Measurements from ENCODE around the gene ZBTB7A.

Gene ZBTB7A

DNA sequence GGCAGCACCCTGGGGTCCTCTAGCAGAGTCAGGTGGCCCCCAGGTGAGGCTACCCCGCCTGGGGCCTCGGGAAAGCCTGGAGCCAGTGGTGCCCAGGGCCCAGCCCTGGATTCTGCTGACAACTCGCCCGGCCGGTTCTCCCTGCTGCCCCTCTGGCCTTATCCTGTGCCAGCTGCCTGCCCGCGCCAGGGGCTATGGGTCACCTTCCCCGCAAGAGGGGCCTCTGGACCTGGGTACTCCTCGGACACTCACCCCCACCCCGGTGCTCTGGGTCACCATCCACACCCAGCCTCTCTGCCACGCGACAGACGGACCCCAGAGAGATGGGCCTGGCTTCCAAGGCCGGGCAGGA is 24.0 kb downstream of the ZBTB7A start:
- in situ Hi-C loops (cut with HindIII; ENCODE audit: low sequenced_read_pairs) = no loop called here
- TF ChIP-seq, protein P1, sequence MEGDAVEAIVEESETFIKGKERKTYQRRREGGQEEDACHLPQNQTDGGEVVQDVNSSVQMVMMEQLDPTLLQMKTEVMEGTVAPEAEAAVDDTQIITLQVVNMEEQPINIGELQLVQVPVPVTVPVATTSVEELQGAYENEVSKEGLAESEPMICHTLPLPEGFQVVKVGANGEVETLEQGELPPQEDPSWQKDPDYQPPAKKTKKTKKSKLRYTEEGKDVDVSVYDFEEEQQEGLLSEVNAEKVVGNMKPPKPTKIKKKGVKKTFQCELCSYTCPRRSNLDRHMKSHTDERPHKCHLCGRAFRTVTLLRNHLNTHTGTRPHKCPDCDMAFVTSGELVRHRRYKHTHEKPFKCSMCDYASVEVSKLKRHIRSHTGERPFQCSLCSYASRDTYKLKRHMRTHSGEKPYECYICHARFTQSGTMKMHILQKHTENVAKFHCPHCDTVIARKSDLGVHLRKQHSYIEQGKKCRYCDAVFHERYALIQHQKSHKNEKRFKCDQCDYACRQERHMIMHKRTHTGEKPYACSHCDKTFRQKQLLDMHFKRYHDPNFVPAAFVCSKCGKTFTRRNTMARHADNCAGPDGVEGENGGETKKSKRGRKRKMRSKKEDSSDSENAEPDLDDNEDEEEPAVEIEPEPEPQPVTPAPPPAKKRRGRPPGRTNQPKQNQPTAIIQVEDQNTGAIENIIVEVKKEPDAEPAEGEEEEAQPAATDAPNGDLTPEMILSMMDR (IDR thresholded peaks at IDR 0.05; ENCODE audit: low read depth, low read length) = no peak
- no peak for DNase-seq (ENCODE audit: low read depth, low spot score)
- no peak overlapping the region for H3K4me3 ChIP-seq (ENCODE audit: low read depth, low read length)

DNA sequence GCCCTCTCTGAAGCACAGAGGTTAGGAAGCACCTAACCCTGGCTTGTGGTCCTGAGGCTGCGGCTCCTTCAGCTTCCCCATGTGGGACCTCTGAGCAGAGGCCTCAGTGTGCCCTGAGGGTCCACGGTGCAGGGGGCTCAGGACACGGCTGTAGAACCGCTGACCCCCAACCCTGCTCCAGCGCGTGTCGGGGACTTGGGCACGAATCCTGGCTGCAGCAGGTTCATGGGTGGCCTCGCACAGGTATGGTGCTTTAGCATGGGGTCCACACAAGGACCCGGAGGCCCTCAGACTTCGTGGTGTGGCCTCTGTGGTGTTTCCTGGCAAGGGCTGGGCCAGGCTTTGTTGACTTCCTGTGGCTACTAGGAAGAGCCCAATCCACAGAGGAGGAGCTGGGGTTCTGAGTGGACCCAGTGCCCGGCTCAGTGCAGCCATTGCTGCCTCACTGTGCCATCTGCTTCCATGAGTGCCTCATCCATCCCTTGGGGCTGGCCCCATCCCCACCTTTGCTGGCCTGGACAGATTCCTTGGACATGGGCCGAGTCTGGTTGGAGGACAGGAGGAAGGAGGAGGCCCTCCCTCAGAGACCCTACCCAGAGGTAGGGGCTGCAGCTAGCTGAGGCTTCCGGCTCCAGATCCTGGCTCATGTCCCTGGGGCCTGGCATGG is 24.5 kb downstream of the ZBTB7A start:
- TF ChIP-seq, protein P1 (IDR thresholded peaks at IDR 0.05; ENCODE audit: low read depth, low read length) = no peak
- H3K4me3 ChIP-seq (ENCODE audit: low read depth, low read length) = no peak overlapping the region

DNA sequence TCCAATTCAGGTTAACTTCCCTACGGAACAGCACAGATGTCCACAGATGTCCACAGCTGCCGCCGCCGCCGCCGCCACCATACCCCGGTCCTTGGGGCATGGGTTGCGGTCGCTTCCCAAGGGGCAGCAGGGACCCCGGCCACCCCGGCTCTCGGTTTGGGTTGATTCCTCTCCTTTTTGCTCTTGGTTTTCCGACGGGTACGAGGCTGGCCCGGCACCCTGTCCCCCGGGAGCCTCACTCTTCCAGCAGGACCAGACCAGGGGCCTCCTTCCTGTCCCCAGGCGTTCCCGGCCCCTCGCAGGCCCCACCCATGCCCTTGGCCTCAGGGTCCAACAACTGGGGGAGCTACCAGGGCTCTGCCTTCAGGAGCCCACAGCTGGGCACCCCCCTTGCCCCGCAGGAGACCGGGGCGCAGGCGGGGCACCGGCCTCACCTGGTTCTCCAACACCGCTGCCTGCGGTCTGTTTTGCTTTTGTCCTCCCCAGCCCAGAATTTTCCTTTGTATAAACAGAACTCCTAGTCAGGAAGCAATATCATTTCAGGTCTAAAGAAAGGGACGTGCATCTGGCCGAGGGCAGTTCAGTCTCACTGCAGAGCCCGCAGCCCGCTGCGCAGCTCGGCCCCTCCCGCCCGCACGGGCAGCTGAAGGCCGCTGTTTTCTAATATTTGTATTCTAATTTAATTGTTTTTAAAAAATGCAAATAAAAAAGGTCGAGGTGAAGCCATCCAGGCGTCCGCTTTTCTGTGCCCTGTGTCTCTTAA is 27.9 kb downstream of the ZBTB7A start:
- in situ Hi-C loops (cut with HindIII; ENCODE audit: low sequenced_read_pairs) = no loop called here
- TF ChIP-seq, protein P1 (IDR thresholded peaks at IDR 0.05; ENCODE audit: low read depth, low read length) = no peak
- no peak overlapping the region for H3K4me3 ChIP-seq (ENCODE audit: low read depth, low read length)
- DNase-seq (ENCODE audit: low read depth, low spot score) = no peak

More for the DNA sequence above, 24.5 kb downstream of the ZBTB7A start:
- in situ Hi-C loops (cut with HindIII; ENCODE audit: low sequenced_read_pairs) = no loop called here
- no peak for DNase-seq (ENCODE audit: low read depth, low spot score)

DNA sequence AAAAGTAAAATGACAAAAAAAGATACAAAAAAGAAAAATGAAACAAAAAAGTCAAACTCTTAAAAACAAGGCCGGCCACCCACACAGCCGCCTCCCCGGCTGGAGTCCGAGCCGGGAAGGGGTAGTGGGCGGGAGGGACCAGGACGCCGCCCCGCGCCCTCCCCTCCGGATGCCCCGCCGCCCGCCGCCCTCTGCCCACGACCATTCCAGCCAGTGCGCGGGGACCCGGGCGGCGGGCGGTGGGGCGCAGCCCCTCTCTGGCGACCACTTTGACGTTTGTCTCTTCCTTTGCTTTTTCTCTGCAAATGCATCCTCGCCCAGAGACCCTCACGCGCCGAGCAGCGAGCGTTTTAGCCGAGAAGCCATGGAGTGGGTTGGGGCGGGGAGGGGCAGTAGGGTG is 28.6 kb downstream of the ZBTB7A start:
- no peak for DNase-seq (ENCODE audit: low read depth, low spot score)
- no peak overlapping the region for H3K4me3 ChIP-seq (ENCODE audit: low read depth, low read length)
- in situ Hi-C loops (cut with HindIII; ENCODE audit: low sequenced_read_pairs) = no loop called here
- TF ChIP-seq, protein P1 (IDR thresholded peaks at IDR 0.05; ENCODE audit: low read depth, low read length) = no peak

DNA sequence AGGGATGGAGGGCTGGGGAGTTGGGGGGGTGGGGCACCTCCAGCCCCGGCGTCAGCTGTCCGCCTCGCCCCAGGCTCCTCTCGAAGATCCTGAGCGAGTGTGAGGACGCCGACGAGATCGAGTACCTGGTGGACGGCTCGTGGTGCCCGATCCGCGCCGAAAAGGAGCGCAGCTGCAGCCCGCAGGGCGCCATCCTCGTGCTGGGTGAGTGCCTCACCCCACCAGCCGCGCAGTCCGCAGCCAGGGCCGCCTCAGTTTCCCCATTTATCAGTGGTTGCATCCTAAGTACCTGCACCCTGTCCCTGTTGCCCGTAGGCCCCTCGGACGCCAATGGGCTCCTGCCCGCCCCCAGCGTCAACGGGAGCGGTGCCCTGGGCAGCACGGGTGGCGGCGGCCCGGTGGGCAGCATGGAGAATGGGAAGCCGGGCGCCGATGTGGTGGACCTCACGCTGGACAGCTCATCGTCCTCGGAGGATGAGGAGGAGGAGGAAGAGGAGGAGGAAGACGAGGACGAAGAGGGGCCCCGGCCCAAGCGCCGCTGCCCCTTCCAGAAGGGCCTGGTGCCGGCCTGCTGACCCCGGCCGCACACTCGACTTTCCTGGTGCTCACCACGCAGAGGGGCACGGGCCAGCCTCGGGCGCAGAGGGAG is 29.3 kb downstream of the ZBTB7A start:
- H3K4me3 ChIP-seq (ENCODE audit: low read depth, low read length) = no peak overlapping the region
- DNase-seq (ENCODE audit: low read depth, low spot score) = no peak
- TF ChIP-seq, protein P1 (IDR thresholded peaks at IDR 0.05; ENCODE audit: low read depth, low read length) = no peak
- in situ Hi-C loops (cut with HindIII; ENCODE audit: low sequenced_read_pairs) = no loop called here

DNA sequence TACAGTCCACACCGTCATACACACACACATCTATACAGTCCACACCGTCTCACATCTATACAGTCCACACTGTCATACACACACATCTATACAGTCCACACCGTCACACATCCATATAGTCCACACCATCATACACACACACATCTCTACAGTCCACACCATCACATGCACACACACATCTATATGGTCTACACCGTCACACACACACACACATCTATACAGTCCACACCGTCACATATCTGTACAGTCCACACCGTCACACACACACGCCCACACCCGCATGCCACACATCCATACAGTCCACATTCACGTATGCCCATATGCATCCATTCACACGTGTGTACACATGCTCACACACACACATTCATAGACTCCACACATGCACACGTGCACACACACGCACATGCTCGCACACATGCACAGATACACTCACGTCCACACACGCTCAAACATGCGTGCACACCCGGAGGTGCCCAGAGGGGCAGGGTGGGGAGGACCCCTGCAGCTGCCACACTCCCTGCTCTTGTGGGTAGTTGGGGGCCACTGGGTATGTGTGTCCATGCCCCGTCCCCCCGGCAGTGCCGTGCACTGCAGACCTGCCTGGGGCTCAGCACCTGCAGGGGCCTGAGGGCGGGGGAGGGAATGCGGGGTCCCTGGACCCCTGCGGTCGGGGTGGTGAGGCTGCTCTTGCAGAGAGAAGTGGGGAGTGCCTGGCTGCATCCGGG is 30.0 kb downstream of the ZBTB7A start:
- no peak for DNase-seq (ENCODE audit: low read depth, low spot score)
- TF ChIP-seq, protein P1 (IDR thresholded peaks at IDR 0.05; ENCODE audit: low read depth, low read length) = no peak
- in situ Hi-C loops (cut with HindIII; ENCODE audit: low sequenced_read_pairs) = no loop called here
- no peak overlapping the region for H3K4me3 ChIP-seq (ENCODE audit: low read depth, low read length)

All from astrocyte of the spinal cord (primary cell).